ENCODE measurements around the gene LDAH. TPM values are rescaled to one million over a fixed set of nuclear protein-coding genes. Genes with fewer than 3 reads are reported as not detected.
A peak's percentile ranks its signal among the peaks of the same experiment; 100 is the strongest.

The LDAH gene
- total RNA-seq, 6 experiments from 2014 or later: 18.3 to 23.2 (median 20.2) TPM

DNA sequence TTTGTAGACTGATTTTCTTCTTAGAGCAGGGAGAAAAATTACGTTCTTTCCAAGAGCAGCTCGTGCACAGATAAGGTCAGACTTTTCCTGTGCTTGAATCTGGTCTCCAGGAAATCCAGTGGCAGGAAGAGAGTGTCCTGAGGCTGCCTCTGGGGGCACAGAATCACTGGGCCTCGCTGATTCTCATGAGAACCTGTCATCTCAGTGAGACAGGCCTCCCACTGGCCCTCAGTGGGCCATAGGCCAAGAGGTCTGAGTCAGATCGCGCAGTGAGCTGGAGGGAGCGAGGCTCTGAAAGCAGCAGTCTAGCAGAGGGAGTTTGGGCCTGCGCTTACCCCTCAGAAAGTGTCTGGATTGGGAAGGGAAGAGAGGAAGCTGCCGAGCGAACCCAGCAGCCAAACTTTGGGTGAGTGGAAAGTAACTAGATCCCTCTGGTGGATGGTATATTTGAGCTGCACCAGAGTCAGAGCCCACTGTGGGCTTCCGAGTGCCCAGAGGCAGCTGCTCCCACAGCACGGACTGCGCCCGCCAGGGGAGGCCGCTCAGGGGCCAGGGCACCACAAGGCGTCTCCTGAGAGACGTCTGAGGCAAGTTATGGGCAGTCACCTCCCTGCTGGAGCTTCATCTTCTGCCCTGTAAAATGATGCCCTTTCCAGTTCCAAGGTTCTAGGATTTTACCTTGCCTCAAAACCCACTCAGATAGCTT is 147.8 kb downstream of the LDAH start:
- peak; percentile 66 for DNase-seq
- H3K36me3 Mint-ChIP-seq (ENCODE audit: low read depth): no peaks in the 10 kb centered on the region
- peaks cover 17% of the 10 kb centered on the region for H3K4me1 Mint-ChIP-seq (ENCODE audit: low read depth)
- TF ChIP-seq, protein P1, sequence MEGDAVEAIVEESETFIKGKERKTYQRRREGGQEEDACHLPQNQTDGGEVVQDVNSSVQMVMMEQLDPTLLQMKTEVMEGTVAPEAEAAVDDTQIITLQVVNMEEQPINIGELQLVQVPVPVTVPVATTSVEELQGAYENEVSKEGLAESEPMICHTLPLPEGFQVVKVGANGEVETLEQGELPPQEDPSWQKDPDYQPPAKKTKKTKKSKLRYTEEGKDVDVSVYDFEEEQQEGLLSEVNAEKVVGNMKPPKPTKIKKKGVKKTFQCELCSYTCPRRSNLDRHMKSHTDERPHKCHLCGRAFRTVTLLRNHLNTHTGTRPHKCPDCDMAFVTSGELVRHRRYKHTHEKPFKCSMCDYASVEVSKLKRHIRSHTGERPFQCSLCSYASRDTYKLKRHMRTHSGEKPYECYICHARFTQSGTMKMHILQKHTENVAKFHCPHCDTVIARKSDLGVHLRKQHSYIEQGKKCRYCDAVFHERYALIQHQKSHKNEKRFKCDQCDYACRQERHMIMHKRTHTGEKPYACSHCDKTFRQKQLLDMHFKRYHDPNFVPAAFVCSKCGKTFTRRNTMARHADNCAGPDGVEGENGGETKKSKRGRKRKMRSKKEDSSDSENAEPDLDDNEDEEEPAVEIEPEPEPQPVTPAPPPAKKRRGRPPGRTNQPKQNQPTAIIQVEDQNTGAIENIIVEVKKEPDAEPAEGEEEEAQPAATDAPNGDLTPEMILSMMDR (IDR thresholded peaks at IDR 0.05): 0 out of 2 replicates have a peak, but pooled peaks have one; percentile 20
- H3K4me3 Mint-ChIP-seq: peak overlapping the region; percentile 25; the same call in 1 of the 2 replicates
- H3K27ac Mint-ChIP-seq: peak overlapping the region; percentile 60
- no peaks in the 10 kb centered on the region for H3K9me3 Mint-ChIP-seq
- peaks cover 7% of the 10 kb centered on the region for H3K27me3 Mint-ChIP-seq (ENCODE audit: insufficient read depth)

DNA sequence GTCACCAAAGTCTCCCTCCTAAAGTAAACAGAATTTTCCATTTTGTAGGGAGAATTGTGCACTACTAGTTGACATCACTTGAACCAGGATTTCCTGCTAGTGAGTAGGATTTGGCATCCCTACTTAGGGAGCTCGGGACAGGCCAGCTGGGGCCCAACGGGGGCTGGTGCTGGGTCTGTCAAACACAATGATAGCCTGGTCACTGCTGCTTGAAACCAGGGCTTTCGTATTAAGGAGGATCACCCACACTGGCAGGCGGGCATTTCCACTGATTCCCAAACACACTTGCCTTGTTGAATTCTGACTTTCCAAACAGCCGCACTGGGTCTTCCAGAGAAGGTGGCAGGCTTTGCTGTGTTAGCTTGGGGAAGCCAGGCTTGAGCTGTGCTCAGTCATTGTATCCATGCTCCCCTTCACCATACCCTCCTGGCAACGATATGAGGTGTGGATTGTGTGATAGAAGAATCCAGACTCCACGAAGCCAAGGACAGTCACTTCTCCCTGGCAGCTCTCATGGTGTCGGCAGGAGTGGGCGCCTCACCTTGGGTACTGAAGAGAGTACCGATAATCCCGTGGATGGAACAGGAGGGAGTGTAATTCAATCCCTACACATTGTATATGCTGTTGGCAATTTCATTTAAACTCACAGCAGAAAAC is 148.5 kb downstream of the LDAH start:
- no peaks in the 10 kb centered on the region for H3K9me3 Mint-ChIP-seq
- H3K36me3 Mint-ChIP-seq (ENCODE audit: low read depth): no peaks in the 10 kb centered on the region
- no peak overlapping the region for H3K4me3 Mint-ChIP-seq
- TF ChIP-seq, protein P1 (IDR thresholded peaks at IDR 0.05): no peak
- peak overlapping the region; percentile 60; the same call in 1 of the 2 replicates for H3K27ac Mint-ChIP-seq
- peaks cover 12% of the 10 kb centered on the region for H3K27me3 Mint-ChIP-seq (ENCODE audit: insufficient read depth)
- peaks cover 17% of the 10 kb centered on the region for H3K4me1 Mint-ChIP-seq (ENCODE audit: low read depth)
- no peak for DNase-seq

- no peaks in the 10 kb centered on the region for H3K9me3 Mint-ChIP-seq
- H3K36me3 Mint-ChIP-seq (ENCODE audit: low read depth): no peaks in the 10 kb centered on the region
- H3K4me3 Mint-ChIP-seq: no peak overlapping the region
- peaks cover 12% of the 10 kb centered on the region for H3K27me3 Mint-ChIP-seq (ENCODE audit: insufficient read depth)
- H3K4me1 Mint-ChIP-seq (ENCODE audit: low read depth): peaks cover 17% of the 10 kb centered on the region
- H3K27ac Mint-ChIP-seq: no peak overlapping the region
- DNase-seq: no peak
- TF ChIP-seq, protein P1 (IDR thresholded peaks at IDR 0.05): no peak
Observed at GRCh38 chr2:20673686-20674308, 149.1 kb downstream of the LDAH start.

GRCh38 chr2:20672201-20672951 is 150.5 kb downstream of the LDAH start:
- H3K27ac Mint-ChIP-seq: no peak overlapping the region
- no peak overlapping the region for H3K4me3 Mint-ChIP-seq
- no peak for DNase-seq
- H3K27me3 Mint-ChIP-seq (ENCODE audit: insufficient read depth): peaks cover 12% of the 10 kb centered on the region
- TF ChIP-seq, protein P1 (IDR thresholded peaks at IDR 0.05): no peak
- peaks cover 17% of the 10 kb centered on the region for H3K4me1 Mint-ChIP-seq (ENCODE audit: low read depth)
- no peaks in the 10 kb centered on the region for H3K36me3 Mint-ChIP-seq (ENCODE audit: low read depth)
- no peaks in the 10 kb centered on the region for H3K9me3 Mint-ChIP-seq

DNA sequence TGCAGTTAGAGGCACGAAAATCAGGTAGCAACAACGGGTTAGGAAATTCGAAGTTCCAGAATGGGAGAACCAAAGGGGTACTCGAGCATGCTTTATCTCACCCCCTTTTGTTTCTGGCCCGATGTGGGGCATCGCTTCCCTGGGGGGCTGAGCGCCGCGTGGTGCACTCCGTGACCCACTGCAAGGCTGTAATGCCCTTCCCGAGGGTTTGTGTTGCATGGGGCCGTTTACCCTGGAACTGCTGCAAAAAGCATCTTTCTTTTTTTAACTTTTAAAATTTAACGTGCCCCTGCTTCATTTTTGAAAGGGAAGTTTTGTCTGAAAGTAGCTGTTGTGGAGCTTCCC is 151.2 kb downstream of the LDAH start:
- H3K4me3 Mint-ChIP-seq: no peak overlapping the region
- no peaks in the 10 kb centered on the region for H3K9me3 Mint-ChIP-seq
- no peak overlapping the region for H3K27ac Mint-ChIP-seq
- no peak for DNase-seq
- peaks cover 17% of the 10 kb centered on the region for H3K4me1 Mint-ChIP-seq (ENCODE audit: low read depth)
- TF ChIP-seq, protein P1 (IDR thresholded peaks at IDR 0.05): no peak
- H3K36me3 Mint-ChIP-seq (ENCODE audit: low read depth): no peaks in the 10 kb centered on the region
- peaks cover 12% of the 10 kb centered on the region for H3K27me3 Mint-ChIP-seq (ENCODE audit: insufficient read depth)
